Gastroesophageal sphincter (tissue), 4 donors: ENCODE results near the gene PUSL1. TPM values are rescaled to one million over a fixed set of nuclear protein-coding genes. Genes with fewer than 3 reads are reported as not detected.

Source experiments
- ATAC-seq: fragments of 150-250 bp; one replicate; pipeline ENCODE4 v1.9.1; 2016; ENCODE audit warnings: mild to moderate bottlenecking, moderate library complexity
- H3K27ac ChIP-seq, 4 donors: fragments of 200-600 bp; sonication (generic) in 3 of 4; 1 replicate in 3 of 4; 2 replicates in 1 of 4; pipeline ENCODE4 v1.5.1; 2016 to 2019
- H3K27me3 ChIP-seq: fragments of 200-600 bp; sonication (generic); one replicate; pipeline ENCODE4 v1.5.1; 2019
- H3K36me3 ChIP-seq, 2 donors: fragments of 200-600 bp; sonication (generic); one replicate each; pipeline ENCODE4 v1.5.1; 2019; ENCODE audit warnings: control low read depth in 1 of 2
- H3K4me1 ChIP-seq, 3 donors: fragments of 200-600 bp; sonication (generic); 1 replicate in 2 of 3; 2 replicates in 1 of 3; pipeline ENCODE4 v1.5.1; 2016 to 2019; ENCODE audit warnings: control low read depth in 2 of 3
- H3K4me3 ChIP-seq, 2 donors: fragments of 200-600 bp; sonication (generic); one replicate each; pipeline ENCODE4 v1.5.1; 2019; ENCODE audit warnings: mild to moderate bottlenecking in 1 of 2, moderate library complexity in 1 of 2
- H3K9me3 ChIP-seq, 3 donors: fragments of 200-600 bp; sonication (generic); one replicate each; pipeline ENCODE4 v1.5.1; 2017 to 2019; ENCODE audit warnings: control low read depth in 2 of 3
- EP300 ChIP-seq: sonication (generic); formaldehyde crosslinking; IDR thresholded peaks from one replicate; pipeline ENCODE4 v1.6.1; 2017; ENCODE audit warnings: antibody characterized with exemption, mild to moderate bottlenecking
- POLR2A ChIP-seq, 2 donors: fragments of 450-650 bp; IDR thresholded peaks; one replicate each; pipeline ENCODE4 v1.6.1; 2017; ENCODE audit warnings: antibody characterized with exemption in 2 of 2, mild to moderate bottlenecking in 2 of 2, moderate library complexity in 1 of 2
- POLR2AphosphoS5 ChIP-seq: sonication (generic); formaldehyde crosslinking; IDR thresholded peaks from one replicate; pipeline ENCODE4 v1.6.1; 2017; ENCODE audit warnings: antibody characterized with exemption
- WGBS, 2 donors: methylation state at CpG; one replicate each; pipeline ENCODE4 v1.1.5; 2018; ENCODE audit warnings: low coverage in 1 of 2; 5-methylcytosine and 5-hydroxymethylcytosine counted together
- total RNA-seq, 4 donors: library from RNA; depleted of rRNA; stranded (reverse); fragments of >200 nt; gene quantifications; one replicate each; pipeline ENCODE4 v1.1.0, GENCODE V29; 2016
- TF ChIP-seq, protein P1 (sequence below), 4 experiments: fragments of 200-600 bp in 2 of 4; fragments of 450-650 bp in 2 of 4; sonication (generic) in 1 of 4; IDR thresholded peaks; one replicate each; pipeline ENCODE4 v1.5.1; 2017 to 2019; ENCODE audit warnings: antibody characterized with exemption in 4 of 4, mild to moderate bottlenecking in 2 of 4, moderate library complexity in 2 of 4

The PUSL1 gene
- total RNA-seq, 4 donors from 2014 or later: 12.5 to 24.2 (median 19.4) TPM

DNA sequence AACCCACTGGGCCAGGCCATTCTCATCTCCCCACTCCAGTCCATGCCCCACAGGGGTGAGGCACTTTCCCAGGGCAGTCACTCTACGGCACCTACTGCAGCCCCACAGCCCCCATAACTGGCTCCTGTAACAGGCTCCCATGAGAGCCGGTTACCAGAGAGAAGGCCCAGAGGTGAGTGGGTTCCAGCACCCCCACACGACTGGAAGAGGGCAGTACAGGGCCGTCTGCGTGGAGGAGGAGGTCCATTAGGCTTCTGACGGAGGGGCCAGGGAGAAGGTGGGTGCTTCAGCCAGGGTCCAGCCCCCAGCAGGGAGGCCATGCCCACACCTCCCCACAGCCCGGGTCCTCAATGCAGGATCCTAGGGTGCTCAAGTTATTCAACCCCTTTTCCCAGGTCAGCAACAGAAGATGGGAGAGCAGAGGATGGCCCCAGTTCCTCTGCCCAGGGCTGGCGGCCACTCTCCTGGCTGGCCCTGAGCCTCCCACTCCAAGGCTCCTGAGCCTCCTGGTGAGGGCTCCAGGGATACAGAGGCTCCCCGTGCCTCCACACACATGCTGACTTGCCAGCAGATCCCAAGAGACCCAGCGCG lies 2.2 kb upstream of the PUSL1 start:
- H3K4me3 ChIP-seq: peak overlapping the region in 1 of 2 donors; percentile 95
- no peak for TF ChIP-seq POLR2AphosphoS5
- TF ChIP-seq, protein P1, sequence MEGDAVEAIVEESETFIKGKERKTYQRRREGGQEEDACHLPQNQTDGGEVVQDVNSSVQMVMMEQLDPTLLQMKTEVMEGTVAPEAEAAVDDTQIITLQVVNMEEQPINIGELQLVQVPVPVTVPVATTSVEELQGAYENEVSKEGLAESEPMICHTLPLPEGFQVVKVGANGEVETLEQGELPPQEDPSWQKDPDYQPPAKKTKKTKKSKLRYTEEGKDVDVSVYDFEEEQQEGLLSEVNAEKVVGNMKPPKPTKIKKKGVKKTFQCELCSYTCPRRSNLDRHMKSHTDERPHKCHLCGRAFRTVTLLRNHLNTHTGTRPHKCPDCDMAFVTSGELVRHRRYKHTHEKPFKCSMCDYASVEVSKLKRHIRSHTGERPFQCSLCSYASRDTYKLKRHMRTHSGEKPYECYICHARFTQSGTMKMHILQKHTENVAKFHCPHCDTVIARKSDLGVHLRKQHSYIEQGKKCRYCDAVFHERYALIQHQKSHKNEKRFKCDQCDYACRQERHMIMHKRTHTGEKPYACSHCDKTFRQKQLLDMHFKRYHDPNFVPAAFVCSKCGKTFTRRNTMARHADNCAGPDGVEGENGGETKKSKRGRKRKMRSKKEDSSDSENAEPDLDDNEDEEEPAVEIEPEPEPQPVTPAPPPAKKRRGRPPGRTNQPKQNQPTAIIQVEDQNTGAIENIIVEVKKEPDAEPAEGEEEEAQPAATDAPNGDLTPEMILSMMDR (IDR thresholded peaks at IDR 0.05): no peak
- TF ChIP-seq EP300: no peak
- TF ChIP-seq POLR2A (IDR thresholded peaks at IDR 0.05): no peak
- 0% methylated on average over 1 of the region's 11 CpGs; no CpG with 5 or more reads in 1 of the 2 donors for WGBS, 2 donors
- peaks cover 2 to 71% (median 42%) of the 10 kb centered on the region in 3 donors for H3K4me1 ChIP-seq
- peak overlapping the region in 3 of 4 donors; percentile 79 to 89 (median 84) for H3K27ac ChIP-seq
- H3K27me3 ChIP-seq: no peaks in the 10 kb centered on the region
- peaks cover 0 to 15% of the 10 kb centered on the region in 2 donors for H3K36me3 ChIP-seq
- ATAC-seq: no peak
- no peaks in the 10 kb centered on the region for H3K9me3 ChIP-seq

DNA sequence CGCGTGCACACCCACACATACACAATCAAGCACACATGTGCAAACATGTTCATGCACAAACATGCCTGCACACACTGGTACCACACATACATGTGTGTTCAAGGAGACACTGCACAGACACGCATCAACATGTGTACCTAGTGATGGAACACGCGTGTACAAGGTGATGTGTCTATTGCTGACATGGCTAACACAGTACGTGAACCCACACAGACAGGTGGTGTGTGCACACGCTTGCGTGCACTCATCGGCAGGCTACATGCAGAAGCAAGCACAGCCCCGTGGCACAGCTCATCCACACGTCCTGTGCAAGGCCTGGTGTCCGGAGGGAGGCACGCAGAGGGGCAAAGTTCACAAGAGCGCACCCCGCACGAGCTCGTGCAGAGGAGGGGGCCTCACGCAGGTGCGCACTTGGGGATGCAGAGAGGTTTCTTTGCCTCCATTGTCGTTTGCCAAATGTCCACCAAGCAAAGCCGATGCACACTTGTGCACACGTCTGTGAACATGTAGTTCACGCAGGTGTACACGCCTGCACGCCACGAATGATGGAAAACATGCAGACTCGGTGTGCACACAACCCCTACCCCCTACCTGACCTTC lies 1.6 kb upstream of the PUSL1 start:
- Histone ChIP-seq H3K4me3 (peak overlapping the region; percentile 64 to 95), H3K27me3 (no peaks in the 10 kb centered on the region), H3K36me3 (peaks cover 0 to 21% of the 10 kb centered on the region in 2 donors), H3K4me1 (peaks cover 2 to 71% (median 42%) of the 10 kb centered on the region in 3 donors), H3K27ac (peak overlapping the region in 3 of 4 donors; percentile 93 to 97 (median 95)), H3K9me3 (no peaks in the 10 kb centered on the region)
- ATAC-seq: no peak
- WGBS, 2 donors: 4 to 38% methylated on average over 5 of the region's 27 CpGs
- no peak for TF ChIP-seq POLR2A (IDR thresholded peaks at IDR 0.05)

DNA sequence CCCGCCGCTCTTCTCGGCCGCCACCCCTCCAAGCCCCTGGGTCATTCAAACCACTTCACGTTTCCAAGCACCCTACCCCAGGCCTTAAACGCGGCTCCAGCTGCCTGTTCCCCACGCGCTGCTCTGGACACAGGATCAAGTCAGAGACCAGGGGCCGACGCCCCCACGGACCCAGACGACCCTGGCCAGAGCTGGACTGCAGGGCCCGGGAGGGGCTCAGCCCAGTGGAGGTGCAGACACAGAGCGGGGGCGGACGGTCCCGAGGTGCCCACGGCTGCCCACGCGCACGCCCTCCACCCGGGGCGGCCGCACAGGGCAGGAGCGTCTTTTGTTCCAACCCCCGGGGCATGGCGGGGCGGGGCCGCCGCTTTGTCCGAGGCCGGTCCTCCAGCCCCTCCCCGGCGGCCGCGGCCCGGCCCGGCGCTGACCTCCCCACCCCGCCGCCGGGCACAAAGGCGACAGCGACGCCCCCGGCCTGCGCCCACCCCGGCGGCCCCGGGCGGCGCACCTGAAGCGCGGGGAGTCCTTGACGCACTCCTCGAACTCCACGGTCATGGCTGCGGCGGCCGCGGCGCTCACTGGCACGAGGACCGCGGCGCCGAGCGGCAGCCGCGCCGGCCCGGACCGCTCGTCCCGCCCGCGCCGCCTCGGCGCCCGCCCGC lies 1.0 kb upstream of the PUSL1 start:
- no CpG with 5 or more reads among the region's 83 CpGs for WGBS, 2 donors
- TF ChIP-seq POLR2A (IDR thresholded peaks at IDR 0.05) (peak; percentile 43 to 52), POLR2AphosphoS5 (no peak)
- Histone ChIP-seq H3K4me1 (peaks cover 2 to 71% (median 42%) of the 10 kb centered on the region in 3 donors), H3K9me3 (no peaks in the 10 kb centered on the region), H3K4me3 (peak overlapping the region; percentile 64 to 95), H3K36me3 (peaks cover 0 to 27% of the 10 kb centered on the region in 2 donors), H3K27ac (peak overlapping the region; percentile 47 to 97 (median 94)), H3K27me3 (no peaks in the 10 kb centered on the region)
- no peak for ATAC-seq

DNA sequence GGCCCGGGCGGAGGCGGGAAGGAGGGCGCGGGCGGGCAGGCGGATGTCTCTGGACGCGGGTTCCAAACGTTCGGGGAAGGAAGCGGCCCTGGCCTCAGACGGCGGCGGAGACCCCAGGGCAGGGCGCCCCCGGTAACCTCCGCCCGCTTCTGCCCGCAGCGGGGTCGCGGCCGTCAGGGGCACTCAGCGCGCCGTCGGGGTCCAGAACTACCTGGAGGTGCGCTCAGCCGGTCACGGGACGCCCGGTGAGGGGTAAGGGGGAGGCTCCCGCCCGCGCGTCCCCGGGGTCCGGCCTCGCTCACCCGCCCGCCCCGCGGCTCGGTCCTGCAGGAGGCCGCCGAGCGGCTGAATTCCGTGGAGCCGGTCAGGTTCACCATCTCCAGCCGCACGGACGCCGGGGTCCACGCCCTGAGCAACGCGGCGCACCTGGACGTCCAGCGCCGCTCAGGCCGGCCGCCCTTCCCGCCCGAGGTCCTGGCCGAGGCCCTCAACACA lies 406 bp downstream of the PUSL1 start:
- Histone ChIP-seq H3K36me3 (peaks cover 0 to 41% of the 10 kb centered on the region in 2 donors), H3K4me3 (peak overlapping the region; percentile 92 to 95), H3K27ac (peak overlapping the region; percentile 93 to 97 (median 95)), H3K27me3 (no peaks in the 10 kb centered on the region), H3K4me1 (peaks cover 2 to 61% (median 38%) of the 10 kb centered on the region in 3 donors), H3K9me3 (no peaks in the 10 kb centered on the region)
- WGBS, 2 donors: no CpG with 5 or more reads among the region's 66 CpGs
- no peak for ATAC-seq
- no peak for TF ChIP-seq POLR2A (IDR thresholded peaks at IDR 0.05)
- TF ChIP-seq, protein P1 (IDR thresholded peaks at IDR 0.05): no peak

DNA sequence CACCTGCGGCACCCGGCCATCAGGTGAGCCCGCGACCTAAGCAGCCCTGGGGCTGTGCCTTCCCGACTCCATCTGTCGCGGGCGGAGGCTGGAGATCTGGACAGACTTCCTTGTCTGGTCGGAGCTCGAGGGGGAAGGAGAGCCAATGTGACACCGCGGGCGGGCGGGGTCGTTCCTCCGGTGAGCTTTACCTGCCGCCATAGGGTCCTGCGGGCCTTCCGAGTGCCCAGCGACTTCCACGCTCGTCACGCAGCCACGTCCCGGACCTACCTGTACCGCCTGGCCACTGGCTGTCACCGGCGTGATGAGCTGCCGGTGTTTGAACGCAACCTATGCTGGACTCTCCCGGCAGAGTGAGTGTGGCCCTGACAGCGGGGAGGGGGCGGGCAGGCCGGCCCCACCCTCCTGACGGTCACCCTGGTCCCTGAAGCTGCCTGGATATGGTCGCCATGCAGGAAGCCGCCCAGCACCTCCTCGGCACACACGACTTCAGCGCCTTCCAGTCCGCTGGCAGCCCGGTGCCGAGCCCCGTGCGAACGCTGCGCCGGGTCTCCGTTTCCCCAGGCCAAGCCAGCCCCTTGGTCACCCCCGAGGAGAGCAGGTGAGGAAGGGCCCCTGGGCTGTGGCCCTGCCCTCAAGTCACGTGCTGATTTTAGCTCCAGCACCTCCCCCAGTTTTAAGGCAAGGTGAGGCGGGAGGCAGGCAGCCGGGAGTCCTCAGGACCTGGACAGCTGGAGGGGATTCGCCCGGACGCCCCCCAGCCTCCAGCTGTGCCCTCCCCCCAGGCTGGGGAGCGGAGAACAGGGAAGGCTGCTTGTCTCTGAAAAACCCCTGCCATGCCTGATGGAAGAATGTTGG lies 1.1 kb downstream of the PUSL1 start:
- Histone ChIP-seq H3K9me3 (no peaks in the 10 kb centered on the region), H3K36me3 (peaks cover 0 to 48% of the 10 kb centered on the region in 2 donors), H3K4me3 (peak overlapping the region; percentile 92 to 95), H3K4me1 (peaks cover 2 to 54% (median 31%) of the 10 kb centered on the region in 3 donors), H3K27ac (peak overlapping the region; percentile 93 to 97 (median 95)), H3K27me3 (no peaks in the 10 kb centered on the region)
- TF ChIP-seq, protein P1 (IDR thresholded peaks at IDR 0.05): no peak
- TF ChIP-seq POLR2A (IDR thresholded peaks at IDR 0.05) (no peak), EP300 (no peak), POLR2AphosphoS5 (no peak)
- 0 to 57% methylated on average over 1 to 12 of the region's 57 CpGs for WGBS, 2 donors
- ATAC-seq: no peak
